ENCODE data around the gene CEP95.

DNA sequence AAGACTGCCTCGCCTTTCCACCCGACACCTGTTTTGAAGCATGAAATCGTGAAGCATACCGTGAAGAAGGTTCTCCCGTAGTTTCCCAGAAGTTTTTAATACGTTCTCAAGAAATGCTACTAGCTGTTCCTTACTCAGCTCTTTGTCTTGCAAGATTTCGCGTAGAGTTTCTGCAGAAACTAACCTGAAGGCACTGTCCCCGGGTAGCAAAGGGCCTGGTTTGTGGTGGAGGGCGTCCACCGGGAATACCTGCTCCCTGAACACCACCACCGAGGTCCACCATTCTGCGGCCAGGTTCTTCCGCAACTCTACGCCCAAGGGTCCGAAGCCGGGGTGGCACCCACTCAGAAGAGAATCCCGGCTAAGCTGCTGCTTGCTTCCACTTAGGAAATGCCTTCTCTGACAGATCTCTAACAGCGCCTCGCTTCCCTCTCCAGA, 10.4 kb upstream of the CEP95 start:
- TF ChIP-seq, protein P1, sequence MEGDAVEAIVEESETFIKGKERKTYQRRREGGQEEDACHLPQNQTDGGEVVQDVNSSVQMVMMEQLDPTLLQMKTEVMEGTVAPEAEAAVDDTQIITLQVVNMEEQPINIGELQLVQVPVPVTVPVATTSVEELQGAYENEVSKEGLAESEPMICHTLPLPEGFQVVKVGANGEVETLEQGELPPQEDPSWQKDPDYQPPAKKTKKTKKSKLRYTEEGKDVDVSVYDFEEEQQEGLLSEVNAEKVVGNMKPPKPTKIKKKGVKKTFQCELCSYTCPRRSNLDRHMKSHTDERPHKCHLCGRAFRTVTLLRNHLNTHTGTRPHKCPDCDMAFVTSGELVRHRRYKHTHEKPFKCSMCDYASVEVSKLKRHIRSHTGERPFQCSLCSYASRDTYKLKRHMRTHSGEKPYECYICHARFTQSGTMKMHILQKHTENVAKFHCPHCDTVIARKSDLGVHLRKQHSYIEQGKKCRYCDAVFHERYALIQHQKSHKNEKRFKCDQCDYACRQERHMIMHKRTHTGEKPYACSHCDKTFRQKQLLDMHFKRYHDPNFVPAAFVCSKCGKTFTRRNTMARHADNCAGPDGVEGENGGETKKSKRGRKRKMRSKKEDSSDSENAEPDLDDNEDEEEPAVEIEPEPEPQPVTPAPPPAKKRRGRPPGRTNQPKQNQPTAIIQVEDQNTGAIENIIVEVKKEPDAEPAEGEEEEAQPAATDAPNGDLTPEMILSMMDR (IDR thresholded peaks at IDR 0.05; ENCODE audit: low read depth, low read length): no peak
- no peak for TF ChIP-seq POLR2A (IDR thresholded peaks at IDR 0.05; ENCODE audit: extremely low read depth, insufficient read length)

All from NB4 (cell line).